Effector memory CD8-positive, alpha-beta T cell (primary cell): ENCODE results near the gene UBE2G2.

Experiments
- ATAC-seq: fragments of 150-1000 bp; cut with Tn5 transposase; replicated peaks from 2 replicates; pipeline ENCODE4 v1.10.0; 2021; ENCODE audit warnings: mild to moderate bottlenecking, moderate library complexity
- DNase-seq, 3 experiments: peaks; one replicate each; pipeline ENCODE4 v3.0.0; 2021
- H3K27ac Mint-ChIP-seq, 2 donors: one replicate each; pipeline ENCODE4 v1.8.0; 2022; ENCODE audit warnings: mild to moderate bottlenecking in 2 of 2, mixed read lengths in 2 of 2, moderate library complexity in 2 of 2
- H3K27me3 Mint-ChIP-seq, 2 donors: one replicate each; pipeline ENCODE4 v1.8.0; 2022; ENCODE audit warnings: mixed read lengths in 2 of 2
- H3K36me3 Mint-ChIP-seq: one replicate; pipeline ENCODE4 v1.8.0; 2022; ENCODE audit warnings: mild to moderate bottlenecking, moderate library complexity, mixed read lengths; ENCODE audit not compliant: insufficient read depth
- H3K4me1 Mint-ChIP-seq, 2 donors: one replicate each; pipeline ENCODE4 v1.8.0; 2022; ENCODE audit warnings: low read depth in 2 of 2, mixed read lengths in 2 of 2
- H3K4me3 Mint-ChIP-seq, 2 donors: one replicate each; pipeline ENCODE4 v1.8.0; 2022; ENCODE audit warnings: mild to moderate bottlenecking in 2 of 2, mixed read lengths in 2 of 2, moderate library complexity in 2 of 2
- H3K9me3 Mint-ChIP-seq, 2 donors: one replicate each; pipeline ENCODE4 v1.8.0; 2022; ENCODE audit warnings: mixed read lengths in 2 of 2

Gene UBE2G2

DNA sequence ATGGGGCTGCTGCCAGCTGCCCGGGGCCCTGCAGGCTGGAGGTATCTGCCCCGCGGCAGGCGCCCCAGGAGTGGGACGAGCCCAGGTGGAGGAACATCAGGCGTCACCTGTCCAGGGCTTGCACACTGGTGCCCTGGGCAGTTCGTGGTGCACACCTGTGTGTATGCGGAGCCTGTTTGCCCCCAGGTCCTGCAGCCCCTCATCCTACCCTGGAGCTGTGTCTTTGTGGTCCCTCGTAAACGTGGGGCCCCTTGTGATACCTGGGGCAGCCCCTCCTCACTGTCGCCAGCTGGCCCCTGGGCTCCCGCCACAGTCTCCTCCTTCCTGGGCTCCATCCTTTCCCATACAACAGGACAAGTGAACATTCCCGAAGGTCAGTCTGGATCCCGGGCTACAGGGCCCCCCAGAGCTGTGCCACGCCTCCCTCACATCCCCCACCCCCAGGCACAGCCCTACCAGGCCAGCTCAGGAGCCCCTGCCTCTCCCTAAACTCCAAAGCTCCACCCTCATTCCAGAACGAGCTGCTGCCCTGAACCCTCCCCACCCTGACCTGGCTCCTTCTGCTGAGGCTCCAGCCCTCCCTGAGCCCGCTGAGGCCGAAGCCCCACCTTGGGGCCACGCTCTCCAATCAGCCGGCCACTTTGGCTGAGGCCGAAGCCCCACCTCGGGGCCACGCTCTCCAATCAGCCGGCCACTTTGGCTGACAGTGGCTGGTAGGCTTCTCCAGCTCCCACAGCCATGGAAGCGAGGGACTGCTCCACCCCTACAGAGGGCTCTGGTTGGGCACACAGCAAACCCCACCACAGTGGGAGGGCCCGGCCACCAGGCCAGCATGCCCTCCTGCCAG lies 42.6 kb downstream of the UBE2G2 start:
- Mint-ChIP-seq H3K27ac (no peak overlapping the region), H3K4me3 (no peak overlapping the region), H3K36me3 (peaks cover 4% of the 10 kb centered on the region), H3K9me3 (no peaks in the 10 kb centered on the region), H3K27me3 (no peaks in the 10 kb centered on the region), H3K4me1 (peaks cover 0 to 3% of the 10 kb centered on the region in 2 donors)
- no peak for ATAC-seq
- DNase-seq = no peak

- H3K4me1 Mint-ChIP-seq = peaks cover 0 to 3% of the 10 kb centered on the region in 2 donors
- no peak for ATAC-seq
- H3K27ac Mint-ChIP-seq = no peak overlapping the region
- H3K4me3 Mint-ChIP-seq = no peak overlapping the region
- H3K9me3 Mint-ChIP-seq = no peaks in the 10 kb centered on the region
- peaks cover 0 to 6% of the 10 kb centered on the region in 2 donors for H3K27me3 Mint-ChIP-seq
- DNase-seq = no peak
- H3K36me3 Mint-ChIP-seq = peaks cover 4% of the 10 kb centered on the region
These were observed 43.5 kb downstream of the UBE2G2 start for GRCh38 chr21:44758141-44758561.

- DNase-seq (no peak), ATAC-seq (no peak)
- H3K9me3 Mint-ChIP-seq = no peaks in the 10 kb centered on the region
- no peak overlapping the region for H3K4me3 Mint-ChIP-seq
- H3K27me3 Mint-ChIP-seq = peaks cover 0 to 10% of the 10 kb centered on the region in 2 donors
- H3K36me3 Mint-ChIP-seq = peaks cover 4% of the 10 kb centered on the region
- H3K27ac Mint-ChIP-seq = no peak overlapping the region
- H3K4me1 Mint-ChIP-seq = peaks cover 0 to 3% of the 10 kb centered on the region in 2 donors
These were observed 43.9 kb downstream of the UBE2G2 start for GRCh38 chr21:44757731-44758130.

DNA sequence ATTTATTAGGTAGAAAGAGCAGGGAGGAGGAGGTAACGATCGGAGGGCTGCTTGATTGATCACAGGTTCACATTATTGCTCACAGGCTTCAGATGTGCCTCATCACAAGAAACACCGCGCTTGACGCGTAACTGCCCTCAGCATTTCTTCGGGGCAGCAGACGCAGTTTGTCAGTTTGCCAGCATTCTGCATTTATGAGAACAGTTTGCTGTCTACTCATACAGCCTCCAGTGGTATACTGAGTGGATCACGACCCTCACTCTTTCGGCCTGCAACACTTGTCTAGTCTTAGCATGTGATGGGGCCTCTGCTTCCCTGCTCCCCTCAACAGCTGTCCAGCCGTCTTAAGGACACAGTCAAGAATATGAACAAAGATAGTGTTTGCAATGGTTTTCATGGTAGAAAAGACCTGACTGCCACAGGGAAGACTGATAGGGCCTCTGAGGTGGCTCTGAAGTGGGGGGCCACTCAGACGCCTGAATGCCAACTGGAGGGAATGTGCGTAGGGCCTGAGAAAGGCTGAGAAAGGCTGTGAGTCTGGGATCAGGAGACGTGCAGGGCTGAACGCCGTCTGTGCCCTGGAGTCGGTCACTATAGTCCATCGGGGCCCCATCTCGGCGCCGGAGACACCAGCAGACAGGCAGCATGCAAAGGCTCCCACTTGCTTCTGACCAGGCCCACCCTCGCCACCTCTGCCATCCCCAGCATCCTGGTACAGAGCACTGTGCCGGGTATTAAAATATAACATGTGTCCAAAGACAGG lies 45.0 kb downstream of the UBE2G2 start:
- Mint-ChIP-seq H3K4me1 (peaks cover 0 to 3% of the 10 kb centered on the region in 2 donors), H3K27ac (no peak overlapping the region), H3K4me3 (no peak overlapping the region), H3K27me3 (peaks cover 10 to 21% of the 10 kb centered on the region in 2 donors), H3K9me3 (no peaks in the 10 kb centered on the region), H3K36me3 (peaks cover 4% of the 10 kb centered on the region)
- DNase-seq (no peak), ATAC-seq (no peak)

- Mint-ChIP-seq H3K4me3 (no peak overlapping the region), H3K9me3 (no peaks in the 10 kb centered on the region), H3K27me3 (peaks cover 18 to 35% of the 10 kb centered on the region in 2 donors), H3K4me1 (no peaks in the 10 kb centered on the region), H3K27ac (no peak overlapping the region), H3K36me3 (peaks cover 4% of the 10 kb centered on the region)
- no peak for ATAC-seq
- DNase-seq = no peak
These were observed 46.4 kb downstream of the UBE2G2 start for GRCh38 chr21:44755227-44755626.

DNA sequence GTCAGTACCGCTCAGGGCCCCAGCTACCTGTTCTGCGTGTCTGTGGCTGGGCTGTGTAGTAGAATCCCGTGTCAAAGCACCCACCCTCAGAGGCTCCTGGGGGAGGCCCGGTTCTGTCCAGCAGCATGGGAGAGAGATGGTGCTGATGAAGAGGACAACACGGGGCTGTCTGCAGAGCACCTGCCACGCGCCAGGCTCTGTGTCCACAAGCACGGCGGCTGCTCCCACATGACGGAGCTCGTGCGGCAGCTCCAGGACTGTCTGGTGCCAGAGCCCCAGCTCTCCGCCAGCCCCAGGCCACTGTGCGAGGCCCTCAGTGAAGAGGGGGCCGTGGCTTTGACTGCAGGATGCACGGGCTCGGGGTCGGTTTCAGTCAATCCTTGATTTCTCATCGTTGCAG lies 48.3 kb downstream of the UBE2G2 start:
- Mint-ChIP-seq H3K4me1 (no peaks in the 10 kb centered on the region), H3K36me3 (peaks cover 4% of the 10 kb centered on the region), H3K27me3 (peaks cover 20 to 52% of the 10 kb centered on the region in 2 donors), H3K9me3 (no peaks in the 10 kb centered on the region), H3K4me3 (no peak overlapping the region), H3K27ac (no peak overlapping the region)
- DNase-seq (no peak), ATAC-seq (no peak)

GRCh38 chr21:44752671-44753235 lies 48.9 kb downstream of the UBE2G2 start:
- ATAC-seq = no peak
- H3K27ac Mint-ChIP-seq = no peak overlapping the region
- peaks cover 20 to 54% of the 10 kb centered on the region in 2 donors for H3K27me3 Mint-ChIP-seq
- H3K4me3 Mint-ChIP-seq = no peak overlapping the region
- DNase-seq = no peak
- no peaks in the 10 kb centered on the region for H3K9me3 Mint-ChIP-seq
- H3K4me1 Mint-ChIP-seq = no peaks in the 10 kb centered on the region
- peaks cover 4% of the 10 kb centered on the region for H3K36me3 Mint-ChIP-seq

DNA sequence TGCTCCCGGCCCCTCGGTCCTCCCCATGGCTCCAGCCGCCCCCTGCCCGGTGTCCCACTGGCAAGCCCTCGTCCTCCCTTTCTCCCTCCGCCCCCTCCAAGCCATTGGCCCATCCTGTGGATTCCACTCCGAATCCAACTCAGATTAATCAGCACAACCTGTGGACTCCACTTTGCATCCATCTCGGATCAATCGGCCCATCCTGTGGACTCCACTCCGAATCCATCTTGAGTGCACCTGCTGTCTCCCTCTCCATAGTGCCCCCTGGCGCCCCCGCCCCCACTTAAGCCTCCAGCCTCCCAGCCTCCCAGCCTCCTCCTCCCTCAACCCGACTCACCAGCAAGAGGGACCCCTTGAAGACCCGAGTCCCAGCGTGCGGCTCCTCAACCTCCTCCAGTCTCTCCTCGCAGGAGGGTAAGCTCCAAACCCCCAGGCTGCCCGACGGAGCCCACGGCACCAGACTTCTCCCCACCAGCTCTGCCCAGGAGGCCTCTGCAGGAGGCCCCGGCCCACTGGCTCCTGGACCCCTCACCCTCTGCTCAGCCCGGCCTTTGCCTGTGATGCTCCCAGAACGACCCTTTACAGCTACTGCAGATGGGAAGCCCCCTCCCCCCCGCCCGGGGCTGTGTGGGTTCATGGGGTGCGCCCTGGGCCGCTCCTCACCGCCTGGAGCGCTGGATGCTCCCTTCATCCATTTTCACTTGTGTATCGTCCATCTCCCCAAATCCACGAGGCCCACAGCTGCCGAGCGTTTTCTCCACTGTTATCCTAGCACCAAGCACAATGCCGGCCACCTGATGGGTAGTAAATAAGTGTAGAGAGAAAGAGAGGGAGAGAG lies 49.6 kb downstream of the UBE2G2 start:
- no peak for DNase-seq
- Mint-ChIP-seq H3K4me1 (no peaks in the 10 kb centered on the region), H3K27me3 (peaks cover 20 to 61% of the 10 kb centered on the region in 2 donors), H3K27ac (no peak overlapping the region), H3K4me3 (no peak overlapping the region), H3K9me3 (no peaks in the 10 kb centered on the region), H3K36me3 (peaks cover 4% of the 10 kb centered on the region)
- no peak for ATAC-seq

GRCh38 chr21:44751186-44751798 lies 50.3 kb downstream of the UBE2G2 start:
- ATAC-seq = no peak
- no peak overlapping the region for H3K27ac Mint-ChIP-seq
- H3K36me3 Mint-ChIP-seq = peaks cover 4% of the 10 kb centered on the region
- no peak overlapping the region for H3K4me3 Mint-ChIP-seq
- peaks cover 20 to 61% of the 10 kb centered on the region in 2 donors for H3K27me3 Mint-ChIP-seq
- DNase-seq = no peak
- H3K4me1 Mint-ChIP-seq = no peaks in the 10 kb centered on the region
- no peaks in the 10 kb centered on the region for H3K9me3 Mint-ChIP-seq

DNA sequence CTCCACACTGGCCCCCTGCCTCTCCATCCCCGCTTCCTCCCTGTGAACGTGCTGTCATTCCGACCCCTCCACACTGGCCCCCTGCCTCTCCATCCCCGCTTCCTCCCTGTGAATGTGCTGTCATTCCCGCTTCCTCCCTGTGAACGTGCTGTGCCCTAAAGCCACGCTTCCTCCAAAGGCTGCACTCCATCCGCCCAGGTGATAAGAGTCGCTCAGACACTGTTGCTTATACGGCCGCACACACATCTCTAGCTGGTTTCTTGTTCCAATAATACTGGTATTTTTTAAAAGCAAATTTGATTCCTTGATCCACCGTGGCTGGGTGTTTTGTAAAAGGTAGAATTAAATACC lies 51.0 kb downstream of the UBE2G2 start:
- Mint-ChIP-seq H3K4me1 (no peaks in the 10 kb centered on the region), H3K36me3 (peaks cover 2% of the 10 kb centered on the region), H3K9me3 (no peaks in the 10 kb centered on the region), H3K4me3 (no peak overlapping the region), H3K27me3 (peaks cover 20 to 61% of the 10 kb centered on the region in 2 donors), H3K27ac (no peak overlapping the region)
- DNase-seq (no peak), ATAC-seq (no peak)

GRCh38 chr21:44749759-44750674 lies 51.6 kb downstream of the UBE2G2 start:
- no peak for ATAC-seq
- H3K4me3 Mint-ChIP-seq = no peak overlapping the region
- H3K27ac Mint-ChIP-seq = no peak overlapping the region
- DNase-seq = no peak
- H3K36me3 Mint-ChIP-seq = no peaks in the 10 kb centered on the region
- no peaks in the 10 kb centered on the region for H3K9me3 Mint-ChIP-seq
- no peaks in the 10 kb centered on the region for H3K4me1 Mint-ChIP-seq
- H3K27me3 Mint-ChIP-seq = peaks cover 20 to 61% of the 10 kb centered on the region in 2 donors

GRCh38 chr21:44749116-44749758 lies 52.4 kb downstream of the UBE2G2 start:
- Mint-ChIP-seq H3K4me1 (no peaks in the 10 kb centered on the region), H3K27ac (no peak overlapping the region), H3K4me3 (no peak overlapping the region), H3K36me3 (no peaks in the 10 kb centered on the region), H3K9me3 (no peaks in the 10 kb centered on the region), H3K27me3 (peaks cover 20 to 61% of the 10 kb centered on the region in 2 donors)
- DNase-seq (no peak), ATAC-seq (no peak)
